HuH-7 (cell line): Measurements from ENCODE around the gene NET1.

Experiments used
- DNase-seq: peaks from one replicate; pipeline ENCODE4 v3.0.0; 2011; ENCODE audit warnings: low spot score

Gene NET1

DNA sequence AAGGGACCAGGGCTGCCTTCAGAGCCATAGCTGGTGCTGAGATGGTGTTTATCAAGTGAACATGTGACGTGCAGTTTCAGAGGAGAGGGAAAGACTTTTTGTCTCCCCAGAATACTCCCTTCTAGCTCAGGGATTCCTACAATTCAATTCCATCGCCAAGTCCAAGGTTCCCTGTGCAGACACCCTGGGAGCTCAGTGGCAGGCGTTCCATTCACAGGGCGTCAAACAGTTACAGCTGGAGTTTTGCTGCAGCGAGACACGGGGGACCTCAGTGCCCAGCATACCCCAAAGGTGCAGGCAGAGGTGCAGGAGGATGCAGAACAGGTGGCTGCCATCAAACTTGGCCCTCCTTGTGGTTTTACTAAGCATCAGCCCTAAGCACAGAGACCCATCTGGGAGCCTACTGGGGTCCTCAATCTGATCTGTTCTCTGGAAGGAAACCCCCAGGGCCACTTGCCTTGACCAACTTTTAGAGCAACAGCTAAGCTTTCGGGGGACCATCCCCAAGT lies 87.9 kb downstream of the NET1 start:
- no peak for DNase-seq

DNA sequence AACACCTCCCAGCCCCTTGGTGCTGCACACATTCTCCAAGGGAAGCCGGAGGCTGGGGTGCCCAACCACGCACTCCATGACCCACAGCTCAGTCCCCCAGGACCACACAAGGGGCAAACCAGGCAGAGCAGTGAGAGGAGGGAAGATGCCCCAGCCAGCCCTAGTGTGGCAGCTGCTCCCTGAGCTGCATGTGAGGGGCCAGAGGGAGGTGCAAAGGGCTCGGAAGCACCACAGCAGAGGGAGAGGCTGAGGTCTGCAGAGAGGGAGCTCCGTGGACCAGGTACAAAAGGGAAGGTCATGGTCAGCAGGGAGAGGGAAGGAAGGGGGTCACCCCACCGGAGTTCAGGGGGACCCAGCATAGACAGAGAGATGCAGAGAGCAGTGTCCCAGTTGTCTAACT lies 88.6 kb downstream of the NET1 start:
- DNase-seq: peak; percentile 56

DNA sequence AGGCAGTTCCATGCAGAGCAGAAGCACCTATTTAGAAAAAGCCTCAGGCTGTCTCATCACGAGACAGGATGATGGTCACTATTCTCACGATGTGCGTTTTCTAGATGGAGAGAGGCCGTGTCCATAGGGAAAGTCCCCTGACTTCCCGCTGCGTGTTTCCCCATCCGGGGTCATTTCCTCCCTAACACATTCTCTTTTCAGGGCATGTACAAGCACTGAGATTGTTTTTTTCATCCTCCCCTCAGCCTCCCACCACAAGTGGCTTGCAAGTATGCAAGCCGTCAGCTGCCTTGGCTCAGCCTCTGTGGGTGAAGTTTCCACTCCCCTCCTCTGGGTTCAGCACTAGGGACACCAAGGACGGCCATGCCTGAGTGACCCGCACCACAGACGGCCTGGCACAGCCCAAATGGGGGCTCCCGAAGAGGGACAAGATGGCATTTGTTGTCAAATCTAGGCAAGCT lies 89.7 kb downstream of the NET1 start:
- DNase-seq: no peak

DNA sequence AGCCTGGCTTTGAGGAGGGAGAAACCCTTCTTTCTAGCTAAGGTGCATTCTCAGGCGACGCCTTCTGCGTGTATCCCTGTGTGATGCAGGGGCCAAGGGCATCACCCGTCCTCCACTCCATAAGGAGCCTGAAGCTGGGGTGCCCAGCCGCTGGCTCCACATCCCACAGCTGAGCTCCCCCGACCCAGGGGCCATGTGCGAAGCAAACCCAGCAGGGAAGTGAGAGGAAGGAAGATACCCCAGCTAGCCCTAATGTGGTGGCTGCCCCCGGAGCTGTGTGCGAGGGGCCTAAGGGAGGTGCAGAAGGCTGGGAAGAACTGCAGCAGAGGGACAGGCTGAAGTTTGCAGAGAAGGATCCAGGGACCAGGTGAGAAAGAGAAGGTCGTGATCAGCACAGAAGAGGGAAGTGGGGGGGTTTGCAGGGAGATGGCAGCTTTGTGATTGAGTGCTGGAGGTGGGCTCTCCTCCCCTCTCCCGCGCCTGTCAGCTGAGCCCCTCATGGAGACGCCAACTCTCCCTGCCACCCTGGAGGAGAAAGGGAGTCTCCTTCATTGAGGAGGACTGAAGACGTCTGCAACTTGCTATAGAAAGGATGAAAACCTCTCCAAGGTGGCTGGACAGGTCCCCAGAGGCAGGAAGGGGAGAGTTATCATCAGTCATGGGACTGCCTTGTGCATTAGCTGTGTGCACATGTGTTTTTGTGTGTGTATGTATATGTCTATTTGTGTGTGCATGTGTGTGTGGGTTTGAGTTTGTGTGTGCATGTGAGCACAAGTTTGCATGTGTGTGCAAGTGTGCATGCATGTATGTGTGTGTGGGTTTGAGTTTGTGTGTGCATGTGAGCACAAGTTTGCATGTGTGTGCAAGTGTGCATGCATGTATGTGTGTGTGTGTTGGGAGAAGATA lies 90.5 kb downstream of the NET1 start:
- DNase-seq: no peak

DNA sequence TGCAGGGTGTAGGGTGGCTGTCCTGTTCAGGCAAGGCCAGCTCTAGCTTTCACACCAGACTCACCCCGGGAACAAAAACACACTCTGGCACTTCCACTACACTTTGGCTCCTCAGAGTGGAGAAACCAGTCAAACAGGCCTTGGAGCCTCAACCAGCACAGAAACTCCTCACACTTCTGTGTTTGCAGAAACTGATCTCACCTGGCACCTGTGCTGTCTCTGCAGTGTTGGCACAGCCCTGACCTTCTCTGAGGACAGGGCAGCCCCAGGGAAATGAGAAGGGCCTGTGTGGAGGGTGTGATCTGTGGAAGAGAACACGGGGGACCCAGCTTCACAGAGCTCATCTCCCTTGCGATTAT lies 91.1 kb downstream of the NET1 start:
- DNase-seq: no peak

DNA sequence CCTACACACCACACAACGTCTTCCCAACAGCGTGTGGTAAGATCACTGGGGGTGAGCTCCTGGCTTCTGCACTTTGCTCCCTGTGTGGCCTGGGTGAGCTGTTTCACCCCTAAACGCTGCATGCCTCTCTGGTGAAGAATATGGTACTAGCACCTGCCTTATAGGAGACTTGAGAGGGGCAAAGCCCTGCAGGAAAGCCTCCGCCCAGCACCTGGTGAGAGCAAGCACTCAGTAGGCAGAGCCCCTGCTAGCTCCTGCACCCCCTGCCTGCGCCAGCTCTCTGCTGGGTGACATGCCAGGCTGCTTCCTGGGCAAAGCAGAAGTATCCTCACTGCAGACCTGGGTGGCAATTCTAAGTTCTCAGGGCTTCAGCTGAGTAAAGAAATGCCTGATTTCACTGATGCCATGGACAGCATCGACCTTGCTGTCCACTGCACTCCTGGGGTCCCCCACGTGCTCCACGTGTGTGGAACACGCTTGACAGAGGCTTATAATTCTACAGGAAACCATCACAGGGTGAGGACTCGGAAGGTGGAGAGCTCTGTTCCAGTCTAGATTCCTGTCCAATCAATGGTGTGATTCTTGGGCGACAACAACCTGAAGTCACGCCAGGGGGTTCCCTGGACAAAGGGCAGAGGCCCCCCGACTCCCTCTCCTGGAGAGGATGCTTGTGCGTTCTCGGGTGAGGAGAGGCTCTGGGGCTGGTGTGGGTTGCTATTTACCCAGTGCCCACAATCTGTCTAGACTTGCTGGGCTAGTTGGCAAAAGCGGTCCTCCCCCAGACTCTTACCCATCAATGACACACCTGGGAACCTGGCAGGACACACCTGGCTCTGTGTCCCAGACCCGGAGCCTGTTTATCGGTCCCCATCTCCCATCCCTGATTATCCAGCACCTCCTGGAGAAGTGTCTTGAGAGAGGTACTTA lies 92.1 kb downstream of the NET1 start:
- DNase-seq: no peak

DNA sequence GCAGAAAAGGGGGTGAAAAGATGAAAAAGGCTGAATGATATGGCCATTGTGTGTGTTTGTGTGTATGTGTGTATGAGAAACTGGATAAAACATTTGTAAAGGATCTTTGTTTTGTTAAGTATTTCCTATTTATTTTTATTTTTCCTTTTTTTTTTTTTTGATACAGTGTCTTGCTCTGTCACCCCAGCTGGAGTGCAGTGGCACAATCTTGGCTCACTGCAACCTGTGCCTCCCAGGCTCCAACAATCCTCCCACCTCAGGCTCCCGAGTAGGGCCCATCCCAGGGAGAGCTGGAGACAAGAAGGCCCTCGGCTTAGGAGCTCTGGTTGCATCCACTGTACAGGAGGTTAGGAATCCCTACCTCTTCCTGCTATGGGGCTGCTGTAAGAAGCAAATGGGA lies 93.9 kb downstream of the NET1 start:
- DNase-seq: no peak

DNA sequence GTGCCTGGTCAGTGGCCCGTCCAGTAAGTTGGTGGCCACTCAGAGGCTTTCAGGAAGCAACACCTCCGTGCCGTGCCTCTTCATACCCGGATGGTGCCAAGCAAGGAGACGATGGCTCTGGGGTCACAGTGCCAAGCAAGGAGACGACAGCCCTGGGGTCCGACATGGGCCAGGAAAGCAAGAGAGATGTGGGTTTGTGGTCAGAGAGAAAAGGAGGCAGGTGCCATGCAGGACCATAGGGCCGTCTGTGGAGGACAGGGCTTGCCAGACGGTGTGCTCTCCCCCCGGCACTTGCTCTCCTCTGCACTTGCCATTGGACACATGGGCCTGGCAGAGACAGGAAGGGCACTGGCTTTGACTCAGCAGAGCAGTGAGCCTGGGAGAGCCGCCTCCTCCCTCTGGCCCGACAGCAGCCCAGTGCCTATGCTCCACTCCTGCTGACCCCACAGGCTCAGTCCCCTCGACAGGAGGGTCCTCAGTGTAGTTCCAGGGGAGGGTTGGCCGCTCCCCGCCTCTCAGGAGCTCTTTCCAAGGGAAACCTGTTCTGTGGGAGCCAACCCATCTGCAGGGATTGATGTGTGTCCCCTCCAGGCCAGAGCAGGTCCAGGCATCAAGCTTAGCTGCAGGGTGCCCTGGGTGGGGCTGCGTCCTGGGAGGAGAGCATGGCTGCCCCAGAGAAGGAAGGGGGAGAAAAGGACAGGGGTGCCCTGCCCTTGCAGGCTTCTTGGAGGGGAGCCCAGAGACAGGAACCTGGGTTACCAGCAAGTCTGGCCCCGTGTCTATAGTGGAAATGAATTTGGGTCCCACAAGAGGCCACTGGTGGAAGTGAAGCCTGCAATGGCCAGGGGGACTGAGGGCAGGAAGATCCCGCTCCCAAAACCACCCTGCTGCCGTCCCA lies 94.6 kb downstream of the NET1 start:
- DNase-seq: no peak

DNA sequence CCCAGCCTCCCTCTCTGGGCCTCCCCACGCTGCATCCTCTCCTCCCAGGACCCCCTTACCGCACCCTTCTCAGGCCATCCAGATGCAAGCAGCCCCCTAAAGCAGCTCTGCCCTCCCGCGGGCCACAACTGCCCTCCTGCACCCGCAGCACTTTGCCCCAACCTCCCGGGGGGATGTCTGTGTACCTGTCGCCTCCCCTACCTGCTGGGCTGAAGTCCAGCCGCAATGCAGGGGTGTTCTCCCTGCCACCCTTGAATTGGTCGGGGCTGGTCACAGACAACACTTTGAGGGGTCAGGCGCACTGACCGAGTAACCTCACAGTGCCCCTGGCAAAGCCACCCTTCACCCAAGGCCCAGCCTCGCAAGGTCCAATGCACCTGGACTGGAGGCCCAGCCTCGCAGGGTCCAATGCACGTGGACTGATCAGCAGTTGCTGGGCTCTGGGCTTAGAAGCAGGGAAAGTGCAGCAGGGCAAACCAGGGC lies 95.3 kb downstream of the NET1 start:
- DNase-seq: no peak

DNA sequence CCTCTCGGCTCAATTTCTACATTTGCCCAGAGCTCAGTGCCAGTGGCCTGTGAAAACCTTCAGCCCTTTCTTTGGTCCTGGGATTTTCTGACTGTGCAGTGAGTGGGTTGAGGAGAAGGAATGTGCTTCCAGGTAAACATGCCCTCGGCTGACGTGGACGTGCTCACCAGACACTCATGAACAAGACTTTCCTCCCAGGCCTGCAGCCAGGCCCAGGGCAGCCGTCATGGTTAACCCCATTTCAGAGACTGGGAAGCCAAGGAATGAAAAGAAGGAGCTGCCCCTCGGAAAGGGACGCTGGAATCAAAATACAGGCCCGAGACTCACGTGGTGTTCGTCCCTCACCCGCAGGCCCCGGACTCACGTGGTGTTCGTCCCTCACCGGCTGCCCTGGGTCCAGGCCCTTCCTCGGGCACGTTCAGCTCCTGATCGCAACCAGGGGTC lies 95.8 kb downstream of the NET1 start:
- DNase-seq: no peak
